Measurements from ENCODE around the gene OR2W1.

OR2W1 gene

GRCh38 chr6:29008089-29008488, 36.9 kb downstream of the OR2W1 start:
- no peak for DNase-seq (ENCODE audit: low read depth, low spot score)

GRCh38 chr6:29005183-29005885, 39.6 kb downstream of the OR2W1 start, which contains the start of gene ZNF311:
Gene ZNF311 (minus strand): TSS chr6:29005315. CDS start chr6:29003954, 1,361 bp downstream.
- DNase-seq (ENCODE audit: low read depth, low spot score): no peak
- H3K4me3 ChIP-seq (ENCODE audit: low read length): no peak within 1 kb of the TSS

More at GRCh38 chr6:29008089-29008488, 36.9 kb downstream of the OR2W1 start:
- no peak overlapping the region for H3K4me3 ChIP-seq (ENCODE audit: low read length)

GRCh38 chr6:28996844-28997510, 48.0 kb downstream of the OR2W1 start:
- no peak overlapping the region for H3K4me3 ChIP-seq (ENCODE audit: low read length)
- DNase-seq (ENCODE audit: low read depth, low spot score): no peak

- H3K4me3 ChIP-seq (ENCODE audit: low read length): no peak overlapping the region
- no peak for DNase-seq (ENCODE audit: low read depth, low spot score)
Observed at GRCh38 chr6:28995093-28995650, 49.8 kb downstream of the OR2W1 start.
